UCSD-AML1 (cell line): Measurements from ENCODE around the gene SLC8B1.

Source experiments
- DNase-seq: peaks from one replicate; lab custom pipeline; 2025; ENCODE audit not compliant: unreplicated experiment; lab: John Stamatoyannopoulos, UW

Gene SLC8B1

GRCh38 chr12:113334786-113335539 lies at the start of gene SLC8B1:
SLC8B1 (minus strand) TSS chr12:113335109; CDS start chr12:113332878, 2,231 bp downstream.
- peak; percentile 88 for DNase-seq

- no peak for DNase-seq
Observed at GRCh38 chr12:113382206-113382605, 47.3 kb upstream of the SLC8B1 start.

DNA sequence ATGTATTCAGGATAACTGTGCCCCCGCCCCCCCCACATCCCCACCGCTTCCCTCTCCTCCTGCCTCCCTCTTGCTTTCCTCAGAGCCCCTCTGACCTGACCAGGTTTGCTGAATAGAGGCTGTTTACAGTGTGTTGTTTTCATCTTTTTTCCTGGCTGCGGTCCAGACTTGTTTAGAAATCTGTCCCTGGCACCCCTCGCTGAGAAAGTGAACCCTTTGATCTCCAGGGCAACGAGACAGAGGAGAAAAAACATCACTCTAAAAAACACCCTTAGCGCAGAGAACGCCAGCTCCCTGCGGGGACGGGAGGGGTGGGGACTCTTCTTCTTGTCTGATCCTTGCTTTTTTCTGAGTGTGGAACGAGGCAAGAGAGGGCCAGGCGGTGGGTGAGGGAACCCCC lies 46.3 kb upstream of the SLC8B1 start:
- no peak for DNase-seq

DNA sequence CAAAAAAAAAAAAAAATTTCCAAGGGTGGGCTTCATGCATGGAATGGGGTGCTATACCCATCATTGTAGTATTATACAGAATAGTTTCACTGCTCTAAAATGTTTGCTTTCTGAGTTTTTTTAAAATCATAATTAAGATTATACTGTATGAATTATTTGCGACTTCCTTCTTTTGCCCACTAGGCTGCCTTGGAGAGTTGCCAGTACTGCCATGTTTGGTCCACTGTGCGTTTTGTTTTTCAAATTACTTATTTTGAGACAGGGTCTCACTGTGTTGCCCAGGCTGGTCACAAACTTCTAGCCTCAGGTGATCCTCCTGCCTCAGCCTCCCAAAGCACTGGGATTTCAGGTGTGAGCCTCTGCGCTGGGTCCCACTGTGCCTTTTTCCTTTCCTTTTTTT lies 43.4 kb upstream of the SLC8B1 start:
- no peak for DNase-seq

- DNase-seq = no peak
Observed at GRCh38 chr12:113374823-113375428, 40.0 kb upstream of the SLC8B1 start.

- DNase-seq = no peak
Observed at GRCh38 chr12:113373969-113374368, 39.1 kb upstream of the SLC8B1 start.

- DNase-seq = no peak
Observed at GRCh38 chr12:113373440-113373839, 38.5 kb upstream of the SLC8B1 start.

- DNase-seq = no peak
Observed at GRCh38 chr12:113372371-113372770, 37.5 kb upstream of the SLC8B1 start.

- DNase-seq = no peak
Observed at GRCh38 chr12:113371808-113372207, 36.9 kb upstream of the SLC8B1 start.

GRCh38 chr12:113370923-113371682 lies 36.2 kb upstream of the SLC8B1 start:
- DNase-seq = no peak

GRCh38 chr12:113369391-113369985 lies 34.6 kb upstream of the SLC8B1 start:
- no peak for DNase-seq

- DNase-seq = no peak
Observed at GRCh38 chr12:113368331-113368730, 33.4 kb upstream of the SLC8B1 start.

DNA sequence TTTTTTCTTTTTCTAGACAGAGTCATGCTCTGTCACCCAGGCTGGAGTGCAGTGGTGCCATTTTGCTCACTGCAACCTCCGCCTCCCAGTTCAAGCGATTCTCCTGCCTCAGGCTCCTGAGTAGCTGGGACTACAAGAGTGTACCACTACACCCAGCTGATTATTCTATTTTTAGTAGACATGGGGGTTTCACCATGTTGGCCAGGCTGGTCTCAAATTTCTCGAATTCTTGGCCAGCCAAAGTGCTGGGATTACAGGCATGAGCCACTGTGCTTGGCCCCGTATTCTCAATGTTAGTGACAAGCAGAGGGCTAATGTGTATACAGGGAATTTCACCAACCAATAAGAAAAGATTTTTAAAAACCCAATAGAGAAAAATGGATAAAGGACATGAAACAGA lies 31.9 kb upstream of the SLC8B1 start:
- DNase-seq = no peak

DNA sequence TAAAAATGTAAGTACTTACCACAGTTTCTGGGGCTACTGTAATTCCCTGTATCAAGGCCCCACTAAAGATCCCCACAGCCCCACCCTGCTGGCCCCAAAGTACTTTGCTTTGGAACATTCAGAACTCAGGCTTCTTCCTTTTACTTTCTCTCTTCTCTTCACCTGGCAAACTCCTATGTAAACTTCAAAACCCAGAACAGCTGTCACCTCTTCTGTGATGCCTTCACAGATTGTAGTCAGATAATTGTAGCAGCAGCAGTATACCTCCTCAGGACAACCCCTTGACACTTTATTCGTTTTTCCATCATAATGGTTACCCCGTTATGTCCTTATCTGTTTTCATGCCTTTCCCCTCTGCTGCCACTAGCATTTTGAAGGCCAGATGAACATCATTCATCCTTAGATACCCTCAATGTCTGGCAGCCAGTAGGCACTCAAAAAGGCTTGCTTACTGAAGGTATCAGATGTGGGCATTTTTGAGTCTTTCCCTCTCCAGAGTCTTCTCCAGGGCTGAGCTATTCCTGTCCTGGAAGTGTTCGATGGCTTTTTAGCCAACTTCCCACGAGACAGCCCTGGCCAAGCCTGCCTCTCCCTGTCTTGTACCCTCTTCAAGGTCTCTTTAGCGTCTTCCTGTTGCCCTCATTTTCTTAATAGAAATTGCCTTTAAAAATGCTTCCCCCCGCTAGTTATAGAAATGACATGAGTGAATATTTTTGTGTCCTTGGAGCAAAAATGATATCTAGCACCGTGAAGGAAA lies 30.9 kb upstream of the SLC8B1 start:
- no peak for DNase-seq

- DNase-seq = no peak
Observed at GRCh38 chr12:113364698-113365097, 29.8 kb upstream of the SLC8B1 start.

GRCh38 chr12:113361574-113362370 lies 26.9 kb upstream of the SLC8B1 start:
- no peak for DNase-seq

DNA sequence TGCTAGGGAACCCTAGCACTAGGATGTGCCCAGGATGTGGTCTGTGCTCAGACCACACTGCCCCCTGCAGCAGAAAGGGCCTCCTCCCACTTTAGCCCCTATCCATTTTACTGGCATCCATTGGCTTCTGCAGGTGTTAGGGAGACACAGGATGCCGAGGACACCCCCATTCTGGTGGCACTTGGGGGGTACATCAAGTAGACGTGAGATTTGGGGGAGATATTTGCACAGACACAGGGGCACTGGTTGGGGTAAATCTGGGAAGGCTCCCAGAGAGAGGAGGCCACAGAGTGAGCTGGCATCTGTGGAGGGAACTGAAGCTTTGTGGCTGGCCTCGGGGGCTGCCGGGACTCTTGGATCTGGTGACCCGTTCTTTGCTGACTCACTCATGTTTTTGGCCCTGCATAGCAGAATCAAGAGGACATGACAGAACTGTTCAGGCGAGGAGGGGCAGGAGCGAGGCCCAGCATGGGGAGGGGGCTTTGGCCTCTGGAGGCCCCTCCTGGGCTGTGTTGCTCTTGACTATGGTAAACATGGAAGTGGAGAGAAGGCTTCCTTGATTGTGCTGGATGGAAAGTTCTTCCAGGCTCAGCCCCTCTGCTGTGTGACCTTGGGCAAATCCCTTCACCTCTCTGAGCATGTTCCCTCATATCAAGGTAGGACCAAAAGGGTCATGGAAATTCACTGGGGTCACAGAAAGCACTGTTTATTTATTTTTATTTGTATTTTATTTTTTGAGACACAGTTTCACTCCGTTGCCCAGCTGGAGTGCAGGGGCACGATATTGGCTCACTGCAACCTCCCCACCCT lies 25.2 kb upstream of the SLC8B1 start:
- DNase-seq = no peak

DNA sequence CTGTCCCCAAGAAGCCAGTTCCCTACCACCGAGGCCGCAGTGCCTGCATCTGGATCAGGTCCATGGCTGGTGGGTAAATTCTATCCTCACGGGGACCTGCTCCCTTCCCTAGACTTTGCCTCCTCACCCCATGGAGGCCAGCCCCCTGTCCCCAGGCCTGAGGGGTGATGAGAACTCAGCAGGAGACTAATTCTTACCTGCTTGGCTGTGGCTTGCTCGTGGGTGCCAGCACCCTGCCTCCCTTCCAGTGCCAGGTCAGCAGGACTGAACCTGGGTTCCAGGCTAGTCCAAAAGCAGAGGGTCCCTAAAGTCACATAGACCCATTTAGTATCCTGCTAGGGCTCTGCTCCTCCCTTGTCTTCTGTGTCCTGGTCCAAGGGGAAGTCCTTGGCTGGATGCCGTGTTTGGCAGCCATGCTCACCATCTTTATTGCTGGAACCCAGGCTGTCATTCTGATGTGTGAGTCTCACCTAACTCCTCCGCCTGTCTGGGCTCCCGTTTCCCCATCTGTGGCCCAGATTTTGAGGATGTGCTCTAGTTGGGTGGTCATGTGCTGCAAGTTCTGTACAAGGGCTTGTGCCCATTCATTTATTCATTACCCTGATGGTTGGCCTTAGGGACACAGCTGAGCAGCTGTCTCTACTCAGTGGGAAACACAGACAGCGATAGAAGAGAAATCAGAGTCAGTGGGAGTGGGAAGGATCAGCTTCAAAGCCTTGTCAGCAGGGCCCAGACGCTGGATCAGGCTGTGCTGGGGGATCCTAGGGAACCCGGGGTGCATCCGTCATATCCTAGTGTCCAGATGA lies 24.4 kb upstream of the SLC8B1 start:
- DNase-seq = no peak
